NCI-H2081 treated with DMSO at 0.1 percent for 48 hours (cell line): ENCODE data around the gene LAMTOR2.
"Not testable (repeated sequence)": the region's sequence is repeated elsewhere in the genome, so short reads cannot be mapped to it uniquely, and the experiment has no call there.

Source experiments
- DNase-seq: peaks from one replicate; lab custom pipeline; 2025; lab: John Stamatoyannopoulos, UW

LAMTOR2 gene

DNA sequence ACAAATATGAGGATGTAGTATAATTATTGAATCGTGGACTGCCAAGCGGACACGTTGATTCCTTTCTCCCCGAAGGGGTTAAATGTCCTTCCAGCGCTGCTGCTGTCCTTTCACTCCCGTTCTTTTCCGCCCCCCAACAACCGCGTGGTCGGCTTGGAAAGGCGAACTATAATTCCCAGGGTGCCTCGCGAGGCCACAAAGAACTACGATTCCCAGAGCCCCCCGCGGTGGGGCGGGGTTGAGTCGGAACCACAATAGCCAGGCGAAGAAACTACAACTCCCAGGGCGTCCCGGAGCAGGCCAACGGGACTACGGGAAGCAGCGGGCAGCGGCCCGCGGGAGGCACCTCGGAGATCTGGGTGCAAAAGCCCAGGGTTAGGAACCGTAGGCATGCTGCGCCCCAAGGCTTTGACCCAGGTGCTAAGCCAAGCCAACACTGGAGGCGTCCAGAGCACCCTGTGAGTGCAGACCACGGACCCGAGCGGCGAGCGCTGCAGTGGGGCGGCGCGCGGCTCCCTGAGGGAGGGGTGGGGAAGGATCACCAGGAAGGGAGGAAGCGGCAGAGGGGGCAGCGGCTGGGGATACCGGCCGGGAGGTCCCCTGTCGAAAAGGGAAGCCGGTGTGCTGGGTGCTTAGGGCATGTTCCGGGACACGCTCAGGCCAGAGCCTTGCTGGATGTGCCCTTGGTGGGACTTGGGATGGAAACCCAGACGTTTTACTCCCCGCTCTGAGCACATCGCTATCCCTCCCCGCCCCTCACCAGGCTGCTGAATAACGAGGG is at the start of gene LAMTOR2:
TSS of gene LAMTOR2 (plus strand) at position 283 of the 781 bp plus-strand sequence. CDS start at position 391, 108 bp downstream.
- DNase-seq = peak; percentile 99

DNA sequence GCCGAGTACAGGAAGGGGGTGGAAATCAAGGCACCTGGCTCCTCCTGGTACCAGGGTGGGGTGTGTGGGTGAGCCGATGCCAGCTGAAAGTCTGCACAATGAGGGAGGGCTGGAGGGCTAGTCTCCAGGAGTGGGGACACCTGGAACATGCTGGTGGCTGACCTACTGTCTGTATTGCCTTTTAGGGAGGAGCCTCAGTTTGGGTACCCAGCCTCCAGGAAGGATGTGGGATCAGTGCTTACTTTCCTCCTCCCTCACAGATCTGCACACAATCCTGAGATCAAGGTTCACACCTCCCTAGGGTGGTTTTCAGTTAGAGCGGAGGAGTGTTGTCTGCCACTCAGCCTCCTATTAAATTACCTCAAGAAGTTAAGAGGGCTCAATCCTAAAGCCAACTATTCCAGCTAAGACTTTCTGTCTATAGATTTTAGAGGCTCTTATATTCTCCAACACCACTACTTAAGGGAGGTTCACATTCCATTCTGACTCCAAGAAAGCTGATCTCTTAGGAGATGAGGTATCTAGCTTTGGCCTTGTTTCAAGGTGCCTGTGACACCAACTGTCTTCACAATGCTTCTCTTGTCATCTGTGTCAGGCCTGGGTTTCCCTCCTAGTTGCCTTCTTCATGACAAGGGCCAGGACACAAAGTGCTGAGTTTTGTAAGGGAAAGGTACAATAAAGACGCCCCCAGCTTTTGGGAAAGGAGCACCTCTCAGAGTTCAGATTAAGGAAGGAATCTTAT is 49.6 kb upstream of the LAMTOR2 start:
- no peak for DNase-seq

DNA sequence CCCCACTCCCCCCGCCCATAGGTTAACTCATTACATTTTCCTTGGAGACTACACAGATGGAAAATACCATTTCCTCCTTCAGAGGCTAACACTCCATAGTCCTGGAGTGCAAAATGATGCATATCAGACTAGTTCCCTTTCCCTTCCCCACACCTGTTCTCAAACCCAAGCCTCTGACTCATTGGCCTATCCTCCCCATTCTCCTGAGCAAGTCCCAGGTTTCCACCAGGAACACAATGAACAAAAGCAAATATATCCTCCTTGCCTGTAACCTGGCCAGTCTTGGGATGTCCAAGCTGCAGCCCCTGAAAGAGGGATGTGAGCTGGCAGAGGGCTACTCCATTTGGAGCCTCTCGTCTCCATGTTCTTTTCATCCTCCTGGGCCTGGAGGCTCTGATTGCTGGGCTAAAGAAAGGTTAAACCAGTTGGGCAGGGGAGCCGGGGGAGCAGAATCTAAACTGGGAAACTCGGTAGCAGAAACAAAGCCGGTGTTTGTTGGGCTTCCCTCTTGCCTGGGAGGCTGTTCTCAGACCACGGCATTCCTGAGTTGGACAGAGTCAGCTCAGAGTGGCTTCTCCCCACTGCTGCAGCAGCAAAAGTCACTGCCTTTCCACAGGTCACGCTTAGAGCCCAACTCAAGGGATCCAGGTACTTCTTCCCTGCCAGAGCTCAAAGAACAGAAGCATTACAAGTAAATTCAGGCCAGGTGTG is 47.8 kb upstream of the LAMTOR2 start:
- DNase-seq = no peak

DNA sequence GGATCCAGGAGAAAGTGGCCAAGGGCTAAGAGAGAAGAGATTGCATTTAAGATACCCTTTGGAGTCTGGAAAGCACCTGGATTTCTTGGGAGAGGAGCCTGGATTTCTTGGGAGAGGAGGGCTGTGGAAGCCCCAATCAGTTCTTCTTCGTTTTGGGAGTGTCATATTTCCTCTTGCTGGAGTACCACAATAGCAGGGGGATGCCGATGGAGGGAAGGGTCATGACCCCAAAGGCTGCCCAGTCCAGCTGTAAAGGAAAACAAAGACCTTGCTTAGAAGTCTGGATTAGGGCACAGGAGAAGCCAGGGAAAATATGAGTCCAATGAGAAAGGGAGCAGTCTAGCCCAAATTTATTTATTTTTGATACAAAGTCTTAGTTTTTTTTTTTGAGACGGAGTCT is 45.2 kb upstream of the LAMTOR2 start:
- no peak for DNase-seq

DNA sequence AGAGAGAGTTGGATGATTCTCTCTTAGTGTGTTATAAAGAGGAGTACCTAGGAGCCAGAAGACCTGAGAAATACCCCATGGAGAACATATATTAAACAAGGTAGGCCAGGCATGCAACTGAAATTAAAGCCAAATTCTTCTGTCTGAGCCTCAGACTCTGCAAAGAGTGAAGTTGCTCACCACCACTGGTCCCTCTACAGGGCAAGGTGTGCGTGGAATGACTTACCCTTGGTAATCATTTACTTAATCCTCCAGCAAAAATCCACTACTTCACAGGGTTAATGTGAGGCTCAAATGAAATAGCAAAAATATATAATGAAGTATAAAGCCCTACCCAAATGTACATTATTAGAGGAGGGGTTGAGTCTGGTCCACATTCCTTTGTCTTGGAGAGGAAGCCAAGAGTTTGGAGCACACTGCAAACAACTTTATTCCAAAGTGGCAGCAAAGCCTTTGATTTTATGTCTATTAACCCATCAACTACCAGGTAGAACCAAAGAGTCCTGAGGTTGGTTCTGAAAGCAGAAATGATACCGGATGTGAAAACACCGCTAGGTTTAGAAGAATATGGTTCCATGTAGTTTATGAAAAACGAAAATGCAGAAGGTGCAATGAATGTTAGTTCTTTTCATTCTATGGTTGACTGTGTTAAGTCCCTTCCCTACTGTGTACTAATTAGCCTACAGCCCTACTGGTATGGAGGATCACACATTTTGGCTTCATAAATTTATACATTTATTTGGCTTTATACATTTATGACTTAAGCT is 42.3 kb upstream of the LAMTOR2 start:
- DNase-seq = no peak

DNA sequence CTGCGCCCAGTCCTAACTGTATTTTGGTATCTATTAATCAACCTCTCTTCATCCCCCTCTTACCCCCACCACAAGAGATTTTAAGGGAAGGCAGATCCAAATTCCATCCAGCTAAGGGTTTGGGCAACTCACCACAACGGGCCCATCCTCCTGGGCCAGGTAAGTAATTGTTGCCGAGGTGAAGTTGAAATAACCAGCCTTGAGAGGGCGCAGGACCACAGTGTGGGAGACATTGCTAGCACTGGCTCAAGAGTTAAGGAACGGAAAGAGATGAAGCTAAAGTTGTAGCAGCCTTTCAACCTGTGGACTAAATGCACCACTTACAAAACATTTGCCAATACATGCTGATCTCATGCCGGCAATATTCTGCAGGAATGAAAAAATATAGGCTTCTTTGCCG is 39.8 kb upstream of the LAMTOR2 start:
- DNase-seq = no peak

DNA sequence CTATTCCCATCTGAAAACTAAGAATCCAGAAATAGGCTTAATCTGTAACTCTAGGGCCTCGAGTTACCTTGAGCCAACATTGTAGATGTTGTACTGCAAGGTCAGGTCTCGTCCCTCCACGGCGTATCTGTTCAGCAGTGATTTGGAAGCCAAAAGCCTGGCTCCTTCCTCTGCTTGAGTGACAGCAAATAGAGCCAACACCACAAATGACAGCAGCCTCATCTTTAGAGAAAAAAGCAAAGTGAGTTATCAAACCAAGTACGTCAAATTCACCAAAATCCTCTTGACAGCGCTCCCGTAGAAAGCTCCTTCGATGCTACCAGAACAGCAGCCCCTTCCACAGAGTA is 34.7 kb upstream of the LAMTOR2 start:
- no peak for DNase-seq

DNA sequence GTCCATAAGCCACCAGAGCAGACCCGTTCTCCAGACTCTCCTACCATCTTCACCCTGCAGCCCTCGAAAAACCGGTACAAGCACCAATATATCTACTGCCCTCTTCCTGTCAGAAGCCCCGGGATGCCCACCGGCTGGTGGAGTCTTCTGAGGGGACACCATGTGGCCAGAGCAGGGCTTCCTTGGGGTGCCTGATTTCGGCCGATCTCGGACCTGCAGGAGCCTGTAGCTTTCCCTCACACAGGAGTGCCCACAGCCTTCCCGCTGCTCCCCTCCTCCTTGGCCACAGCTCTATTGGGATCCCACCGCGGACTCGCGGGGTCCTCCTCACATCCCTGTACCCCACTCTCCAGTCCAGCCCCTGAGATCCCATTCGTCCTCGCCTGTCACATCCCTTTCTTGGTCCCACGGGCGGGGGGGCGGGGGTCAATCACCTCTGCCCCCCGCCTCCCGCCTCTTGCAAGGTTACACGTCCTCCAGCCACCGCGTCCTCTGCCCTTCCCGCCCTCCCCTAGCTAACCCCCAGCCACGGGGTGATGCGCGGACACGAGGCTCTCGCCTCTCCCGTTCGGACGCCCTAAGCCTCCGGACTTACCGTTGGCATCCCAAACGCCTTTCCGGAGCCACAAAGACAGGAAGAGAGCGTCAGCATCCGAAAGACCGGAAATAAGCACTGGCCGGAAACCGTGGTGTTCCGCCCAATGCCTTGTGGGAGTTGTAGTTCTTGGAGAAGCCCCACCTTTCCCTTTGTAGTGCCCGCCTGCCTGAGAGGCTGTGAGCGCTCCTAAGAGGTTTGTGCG is 34.1 kb upstream of the LAMTOR2 start, which contains the start of gene SSR2:
TSS of gene SSR2 (minus strand) at position 659 of the 800 bp plus-strand sequence. CDS start 784 bp downstream, outside the sequence.
- DNase-seq = peak; percentile 91

DNA sequence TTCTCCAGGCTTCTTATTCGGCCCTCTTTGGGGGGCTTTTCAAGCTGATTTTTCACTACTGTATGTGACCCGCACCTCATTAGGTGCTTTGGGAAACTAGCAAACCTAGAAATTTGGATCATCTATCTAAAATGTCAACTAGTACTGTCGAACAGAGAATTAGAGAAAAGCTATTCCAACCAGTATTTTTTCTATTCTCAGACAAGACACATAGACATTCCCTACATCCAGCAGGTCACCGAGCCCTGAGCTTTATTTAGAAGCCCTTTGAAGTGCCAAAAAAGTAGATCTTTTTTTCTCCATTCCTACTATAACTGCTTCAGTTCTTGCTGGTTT is 33.5 kb upstream of the LAMTOR2 start:
- no peak for DNase-seq

DNA sequence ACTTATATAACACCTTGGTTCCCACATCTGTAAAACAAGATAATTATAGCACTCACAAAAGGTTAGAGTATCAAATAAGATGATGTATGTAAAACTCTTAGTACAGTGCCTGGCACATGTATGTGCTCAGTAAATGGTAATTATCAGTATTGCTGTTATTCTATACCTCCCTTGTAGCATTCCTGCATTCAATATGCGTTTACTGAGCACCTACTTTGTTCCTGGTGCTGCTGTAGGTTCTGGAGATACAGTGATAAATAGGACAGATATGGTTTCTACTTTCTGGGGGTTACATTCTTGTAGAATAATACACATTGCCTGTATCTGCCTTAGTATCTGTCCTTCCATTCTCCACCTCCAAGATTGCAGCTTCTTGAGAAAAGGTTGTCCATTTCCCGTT is 32.6 kb upstream of the LAMTOR2 start:
- no peak for DNase-seq

DNA sequence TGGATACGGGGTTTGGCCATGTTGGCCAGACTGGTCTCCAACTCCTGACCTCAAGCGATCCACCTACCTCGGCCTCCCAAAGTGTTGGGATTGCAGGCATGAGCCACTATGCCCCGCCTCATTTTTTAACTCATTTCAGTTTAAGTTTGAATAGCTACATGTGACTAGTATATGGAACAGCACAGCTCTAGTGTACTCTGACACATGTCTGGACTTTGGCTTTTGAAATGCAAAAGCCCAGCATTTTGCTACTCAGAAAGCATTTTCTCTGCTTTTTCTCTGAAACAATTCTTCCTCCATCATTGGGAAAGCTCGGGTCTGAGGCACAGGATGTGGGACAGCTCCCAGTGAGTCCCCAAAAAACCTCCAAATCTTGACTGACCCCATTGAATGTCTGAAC is 29.8 kb upstream of the LAMTOR2 start:
- no peak for DNase-seq

DNA sequence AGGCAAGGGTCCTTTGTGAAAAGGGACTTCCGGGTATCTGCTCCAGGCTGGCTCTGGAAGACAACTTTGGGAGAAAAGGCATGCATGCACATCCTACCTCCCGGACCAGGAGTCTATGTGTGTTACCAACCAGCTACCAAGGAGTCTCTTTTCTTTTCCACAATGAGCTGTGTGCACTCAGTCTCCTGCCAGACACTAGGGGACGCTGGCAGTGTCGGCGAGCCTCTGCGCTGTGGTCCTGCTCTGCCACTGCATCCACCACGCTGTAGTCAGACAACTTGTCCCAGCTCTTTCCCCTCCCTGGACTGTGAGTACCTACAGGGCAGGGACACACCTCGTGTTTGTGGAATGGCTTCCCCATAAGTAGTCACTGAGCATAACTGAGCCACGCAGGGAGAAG is 28.7 kb upstream of the LAMTOR2 start:
- no peak for DNase-seq

DNA sequence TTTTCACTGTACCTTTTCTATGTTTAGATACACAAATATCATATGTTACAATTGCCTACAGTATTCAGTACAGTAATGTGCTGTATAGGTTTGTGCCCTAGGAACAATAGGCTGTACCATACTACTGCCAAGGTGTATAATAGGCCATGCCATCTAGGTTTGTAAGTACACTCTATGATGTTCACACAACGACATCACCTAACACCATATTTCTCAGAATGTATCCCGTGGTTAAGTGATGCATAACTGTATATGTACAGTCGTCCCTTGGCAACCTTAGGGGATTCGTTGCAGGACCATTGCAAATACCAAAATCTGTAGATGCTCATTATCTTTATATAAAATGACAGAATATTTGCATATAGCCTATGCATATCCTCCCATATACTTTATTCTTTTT is 28.0 kb upstream of the LAMTOR2 start:
- no peak for DNase-seq

DNA sequence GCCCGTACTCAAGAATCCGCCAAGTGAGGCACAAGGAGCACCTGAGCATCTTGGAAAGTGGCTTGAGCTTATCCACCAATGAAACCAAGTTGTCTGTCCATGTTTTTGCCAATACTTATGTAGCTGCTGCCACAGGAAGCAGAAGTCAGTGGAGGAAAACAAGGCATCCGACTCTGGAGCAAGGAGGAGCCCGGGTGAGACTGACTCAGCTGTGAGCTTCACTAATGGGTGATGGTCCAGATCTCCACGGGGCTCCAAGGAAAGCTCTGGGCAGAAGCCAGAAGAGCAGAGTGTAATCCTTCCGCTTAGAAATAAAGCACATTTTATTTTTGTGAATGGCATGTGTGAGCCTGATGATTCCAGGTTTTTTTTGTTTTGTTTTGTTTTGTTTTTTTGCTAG is 21.6 kb upstream of the LAMTOR2 start:
- no peak for DNase-seq

DNA sequence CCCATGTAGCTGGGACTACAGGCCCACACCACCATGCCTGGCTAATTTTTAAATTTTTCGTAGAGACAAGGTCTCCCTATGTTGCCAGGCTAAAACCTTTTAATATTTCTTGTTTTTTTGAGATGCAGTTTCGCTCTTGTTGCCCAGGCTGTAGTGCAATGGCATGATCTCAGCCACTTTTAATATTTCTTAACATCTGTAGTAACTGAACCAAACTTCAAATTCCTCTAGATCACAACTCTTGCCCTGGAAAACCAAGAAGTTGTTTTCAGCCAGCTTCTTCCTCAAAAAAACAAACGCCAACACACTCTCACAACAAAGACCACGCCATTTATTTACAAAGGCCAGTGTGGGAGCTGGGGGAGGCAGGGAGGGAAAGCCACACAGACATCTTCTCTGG is 19.6 kb upstream of the LAMTOR2 start:
- DNase-seq = not testable (repeated sequence)

DNA sequence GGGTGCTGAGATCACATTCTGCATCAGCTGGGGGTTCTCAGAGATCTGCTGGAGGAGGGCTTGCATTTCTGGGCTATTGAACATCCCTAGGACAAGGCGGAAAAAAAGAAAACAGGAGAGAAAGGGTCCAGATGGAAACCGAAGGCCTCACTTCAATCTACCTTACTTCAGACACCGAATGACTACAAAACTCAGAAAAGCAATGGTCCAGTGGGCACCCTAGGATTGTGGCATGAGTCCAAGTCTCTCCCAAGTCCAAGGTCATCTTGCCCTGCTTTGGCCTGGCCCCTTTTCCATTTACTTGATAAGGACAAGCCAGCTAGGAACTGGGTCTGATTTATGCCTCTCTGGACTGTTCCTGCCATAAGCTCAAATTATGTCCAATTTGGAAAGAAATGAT is 11.8 kb upstream of the LAMTOR2 start:
- no peak for DNase-seq

DNA sequence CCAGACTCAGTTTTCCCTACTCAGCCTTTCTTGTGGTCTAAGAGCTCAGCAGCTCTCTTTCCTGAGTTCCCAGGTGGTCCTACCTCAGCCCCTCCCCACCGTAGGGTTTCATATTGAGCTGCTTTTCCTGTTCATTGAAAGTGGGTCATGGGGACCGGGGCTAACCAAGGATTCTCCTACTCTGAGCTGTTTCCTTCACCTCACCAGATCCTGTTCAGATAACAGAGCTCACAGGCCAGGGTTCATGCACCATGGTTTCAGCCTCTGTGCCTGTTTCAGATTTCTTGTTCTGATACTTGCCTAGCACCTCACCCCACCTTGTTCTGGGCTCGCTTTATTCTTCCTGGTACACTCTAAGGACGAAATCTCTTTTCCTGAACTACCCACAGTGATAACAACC is 9.5 kb upstream of the LAMTOR2 start:
- DNase-seq = no peak

DNA sequence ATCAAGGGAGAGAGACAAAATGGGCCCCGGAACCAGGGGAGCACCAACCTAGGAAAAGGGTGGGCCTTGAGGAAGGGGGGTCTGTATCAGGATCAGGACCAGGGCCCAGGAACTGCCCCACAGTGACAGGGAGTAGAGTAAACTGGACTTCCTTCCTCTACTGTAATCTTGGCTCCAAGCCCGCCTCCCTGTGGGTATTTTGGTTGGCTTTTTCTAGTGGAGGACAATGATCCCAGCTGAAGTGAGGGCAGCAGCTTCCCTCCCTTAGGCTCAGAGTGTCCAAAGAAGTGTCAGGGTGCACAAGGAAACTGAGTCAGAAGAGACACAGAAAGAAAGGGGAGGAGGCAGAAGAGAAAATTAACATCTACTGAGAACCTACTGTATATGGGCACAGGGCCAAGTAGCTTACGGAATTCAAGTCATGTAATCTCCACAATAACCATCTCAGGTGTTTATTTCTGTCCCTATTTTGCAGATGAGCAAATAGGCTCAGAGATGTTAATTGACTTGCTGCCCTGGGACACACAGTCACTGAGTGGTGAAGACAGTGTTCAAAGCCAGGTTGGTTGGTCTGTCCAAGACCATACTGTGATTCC is 5.8 kb upstream of the LAMTOR2 start:
- no peak for DNase-seq

DNA sequence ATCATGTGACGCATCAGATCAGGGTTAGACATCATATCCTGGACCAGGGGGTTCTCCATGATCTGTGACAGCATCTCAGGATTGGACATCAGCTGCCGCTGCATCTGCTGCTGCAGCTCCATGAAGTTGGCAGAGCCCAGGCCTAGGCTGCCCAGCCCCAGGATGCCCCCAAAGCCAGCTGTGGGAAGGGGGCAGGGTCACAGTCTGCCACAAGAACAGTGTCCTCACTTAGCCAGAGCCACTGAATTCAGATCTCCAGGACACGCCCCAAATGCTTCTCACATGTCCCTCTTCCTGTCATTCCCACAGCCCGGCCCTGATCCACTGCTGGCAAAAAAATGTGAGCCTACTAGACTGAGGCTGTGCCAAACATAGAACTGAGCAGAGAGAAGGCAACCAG is 4.2 kb upstream of the LAMTOR2 start:
- DNase-seq = no peak

DNA sequence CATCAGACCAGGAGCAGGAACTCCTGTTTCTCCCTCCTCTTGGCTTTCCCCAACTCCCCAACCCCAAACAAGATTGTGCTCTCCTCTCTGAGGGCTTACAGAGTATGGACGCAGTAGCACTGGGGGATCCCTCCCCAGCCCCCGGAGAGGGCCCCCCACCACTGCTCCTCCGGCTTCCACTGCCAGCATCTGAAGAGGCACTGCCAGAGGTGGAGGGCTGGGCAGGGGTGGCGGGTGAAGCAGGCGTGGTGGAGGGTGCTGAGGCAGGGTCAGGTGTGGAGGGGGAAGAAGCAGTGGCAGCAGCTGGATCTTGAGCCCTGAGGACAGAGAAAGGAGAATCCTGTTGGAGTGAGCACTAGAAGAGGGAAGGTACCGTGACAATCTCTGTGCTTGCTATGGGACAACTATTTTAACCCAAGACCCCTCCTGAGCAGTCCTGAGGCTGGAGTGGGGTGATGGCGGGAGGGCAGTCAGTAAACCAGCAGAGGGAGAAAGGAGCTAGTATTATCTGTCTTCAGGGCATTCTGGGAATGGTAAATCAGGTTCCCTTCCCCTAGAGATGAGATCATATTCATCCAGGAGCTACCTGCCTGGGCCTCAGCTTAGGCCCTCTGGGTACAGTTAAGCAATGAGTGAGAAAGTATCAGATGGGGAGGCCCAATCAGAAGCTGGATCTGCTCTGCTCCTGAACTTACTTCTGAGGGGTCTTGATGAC is 3.4 kb upstream of the LAMTOR2 start:
- no peak for DNase-seq
